SK-N-SH (cell line): ENCODE measurements around the gene SUCNR1. TPM values are rescaled to one million over a fixed set of nuclear protein-coding genes. Genes with fewer than 3 reads are reported as not detected.

Source experiments
- CTCF ChIA-PET: fragments of 300-600, 350-600 bp; formaldehyde crosslinking; extraction: SDS; loops from one replicate; lab custom pipeline; 2021; lab: Yijun Ruan, JAX
- POLR2A ChIA-PET: fragments of 350-600 bp; sonication (Branson Sonifier 250); formaldehyde crosslinking; extraction: SDS; loops from one replicate; lab custom pipeline; 2020; ENCODE audit warnings: antibody characterized with exemption, inconsistent platforms; lab: Yijun Ruan, JAX
- DNase-seq: peaks from one replicate; pipeline ENCODE4 v3.0.0; 2012
- H2AFZ ChIP-seq: fragments of 200-600 bp; sonication (generic); 2 replicates; pipeline ENCODE4 v1.8.1; 2016; ENCODE audit warnings: antibody characterized with exemption, mild to moderate bottlenecking, low read depth
- H3F3A ChIP-seq: fragments of 200-600 bp; sonication (generic); replicated peaks from 2 replicates; pipeline ENCODE3; 2016; ENCODE audit warnings: antibody characterized with exemption, mild to moderate bottlenecking; ENCODE audit not compliant: insufficient read depth
- H3K27ac ChIP-seq, 2 experiments: fragments of 200-500 bp in 1 of 2; fragments of 200-600 bp in 1 of 2; sonication (Bioruptor generic) in 1 of 2; sonication (generic), shearing (Covaris generic) in 1 of 2; 2 replicates each; pipeline versions ENCODE4 v1.5.1 to v1.6.1; 2014 to 2016; ENCODE audit warnings: low read depth in 2 of 2, inconsistent platforms in 1 of 2, low read length in 1 of 2, mild to moderate bottlenecking in 1 of 2, mixed read lengths in 1 of 2
- H3K27me3 ChIP-seq: fragments of 200-600 bp; sonication (generic), shearing (Covaris generic); 2 replicates; pipeline ENCODE4 v1.6.1; 2016; ENCODE audit warnings: mixed run types; ENCODE audit not compliant: insufficient read depth
- H3K36me3 ChIP-seq, 2 experiments: fragments of 200-500 bp in 1 of 2; fragments of 200-600 bp in 1 of 2; sonication (Bioruptor generic) in 1 of 2; sonication (generic) in 1 of 2; replicated peaks in 1 of 2; 2 replicates each; pipeline versions ENCODE3 to v1.5.1; 2014 to 2016; ENCODE audit warnings: low read length in 1 of 2, mild to moderate bottlenecking in 1 of 2; ENCODE audit not compliant: insufficient read depth in 2 of 2, control insufficient read depth in 1 of 2
- H3K4me1 ChIP-seq, 2 experiments: fragments of 200-500 bp in 1 of 2; fragments of 200-600 bp in 1 of 2; sonication (Bioruptor generic) in 1 of 2; sonication (generic), shearing (Covaris generic) in 1 of 2; 2 replicates each; pipeline versions ENCODE4 v1.5.1 to v1.6.1; 2014 to 2016; ENCODE audit warnings: low read depth in 1 of 2, low read length in 1 of 2, mixed run types in 1 of 2; ENCODE audit not compliant: insufficient read depth in 2 of 2, control insufficient read depth in 1 of 2
- H3K4me2 ChIP-seq: fragments of 200-600 bp; sonication (generic), shearing (Covaris generic); 2 replicates; pipeline ENCODE4 v1.6.1; 2017; ENCODE audit warnings: mixed run types
- H3K4me3 ChIP-seq, 2 experiments: fragments of 200-500 bp in 1 of 2; fragments of 200-600 bp in 1 of 2; sonication (Bioruptor generic) in 1 of 2; sonication (generic), shearing (Covaris generic) in 1 of 2; 2 replicates each; pipeline versions ENCODE4 v1.5.1 to v1.8.1; 2014 to 2016; ENCODE audit warnings: low read depth in 2 of 2, inconsistent platforms in 1 of 2, low read length in 1 of 2, mild to moderate bottlenecking in 1 of 2, mixed read lengths in 1 of 2, moderate library complexity in 1 of 2
- H3K79me2 ChIP-seq: fragments of 200-600 bp; sonication (generic); 2 replicates; pipeline ENCODE4 v1.8.1; 2017; ENCODE audit warnings: mild to moderate bottlenecking; ENCODE audit not compliant: insufficient read depth
- H3K9ac ChIP-seq: fragments of 200-600 bp; sonication (generic); 2 replicates; pipeline ENCODE4 v1.6.1; 2017; ENCODE audit warnings: mixed run types
- H3K9me2 ChIP-seq: fragments of 200-600 bp; sonication (generic); 2 replicates; pipeline ENCODE4 v1.6.1; 2017; ENCODE audit warnings: mixed run types
- H3K9me3 ChIP-seq: fragments of 200-600 bp; sonication (generic); 2 replicates; pipeline ENCODE4 v1.6.1; 2017; ENCODE audit warnings: mixed run types, mild to moderate bottlenecking, moderate library complexity
- H4K20me1 ChIP-seq: fragments of 200-600 bp; sonication (generic); 2 replicates; pipeline ENCODE4 v1.6.1; 2017; ENCODE audit warnings: mild to moderate bottlenecking, mixed run types; ENCODE audit not compliant: insufficient read depth
- CTCF ChIP-seq: fragments of 200-600 bp; sonication (generic); IDR thresholded peaks from 2 replicates; pipeline ENCODE4 v1.6.1; 2017; ENCODE audit warnings: antibody characterized with exemption, mild to moderate bottlenecking, moderate library complexity
- ELF1 ChIP-seq: IDR thresholded peaks from 2 replicates; pipeline ENCODE4 v1.4.0; 2012
- EP300 ChIP-seq, 2 experiments: IDR thresholded peaks; 2 replicates each; pipeline versions ENCODE4 v1.4.0 to v1.6.1; 2012; ENCODE audit warnings: borderline replicate concordance in 1 of 2, low read depth in 1 of 2, low read length in 1 of 2
- FOSL2 ChIP-seq: IDR thresholded peaks from 2 replicates; pipeline ENCODE4 v1.4.0; 2012; ENCODE audit warnings: low read depth, mild to moderate bottlenecking, moderate library complexity, borderline replicate concordance
- FOXM1 ChIP-seq: IDR thresholded peaks from 2 replicates; pipeline ENCODE4 v1.4.0; 2012; ENCODE audit warnings: low read depth, mild to moderate bottlenecking
- GABPA ChIP-seq: IDR thresholded peaks from 2 replicates; pipeline ENCODE4 v1.4.0; 2012; ENCODE audit warnings: low read depth, mild to moderate bottlenecking
- JUND ChIP-seq: IDR thresholded peaks from 2 replicates; pipeline ENCODE4 v1.4.0; 2012
- MAX ChIP-seq: IDR thresholded peaks from 2 replicates; pipeline ENCODE4 v1.4.0; 2012; ENCODE audit warnings: low read depth
- MXI1 ChIP-seq: IDR thresholded peaks from 2 replicates; pipeline ENCODE4 v1.6.1; 2012; ENCODE audit warnings: mild to moderate bottlenecking, low read depth, low read length, improper control_type of control experiment
- REST ChIP-seq: IDR thresholded peaks from 2 replicates; pipeline ENCODE4 v1.6.1; 2012; ENCODE audit warnings: mild to moderate bottlenecking, low read depth, low read length, moderate library complexity
- RFX5 ChIP-seq: IDR thresholded peaks from 2 replicates; pipeline ENCODE4 v1.6.1; 2012; ENCODE audit warnings: mild to moderate bottlenecking, improper control_type of control experiment, low read length
- RXRA ChIP-seq: IDR thresholded peaks from 2 replicates; pipeline ENCODE4 v1.4.0; 2012; ENCODE audit warnings: low read depth, mild to moderate bottlenecking, borderline replicate concordance
- SIN3A ChIP-seq: IDR thresholded peaks from 2 replicates; pipeline ENCODE4 v1.6.1; 2012; ENCODE audit warnings: low read depth, mild to moderate bottlenecking, low read length, moderate library complexity, borderline replicate concordance
- SMC3 ChIP-seq: IDR thresholded peaks from 2 replicates; pipeline ENCODE4 v1.6.1; 2012; ENCODE audit warnings: low read depth, low read length, improper control_type of control experiment
- TAF1 ChIP-seq: IDR thresholded peaks from 2 replicates; pipeline ENCODE4 v1.6.1; 2012; ENCODE audit warnings: low read depth, mild to moderate bottlenecking, low read length, moderate library complexity, borderline replicate concordance
- TEAD4 ChIP-seq: IDR thresholded peaks from 2 replicates; pipeline ENCODE4 v1.4.0; 2012; ENCODE audit warnings: mild to moderate bottlenecking, borderline replicate concordance; ENCODE audit not compliant: insufficient read depth
- WGBS: methylation state at CpG from one replicate; pipeline ENCODE4 v1.1.6; 2017; ENCODE audit warnings: low lambda C conversion rate; 5-methylcytosine and 5-hydroxymethylcytosine counted together
- polyA plus RNA-seq, 3 experiments: library from polyadenylated mRNA; depleted of rRNA; stranded (reverse); fragments of >200 nt; gene quantifications; 2 replicates each; pipeline ENCODE4 v1.2.3, GENCODE V29; 2012
- TF ChIP-seq, protein P1 (sequence below): IDR thresholded peaks from 2 replicates; pipeline ENCODE4; 2012

The SUCNR1 gene
- polyA plus RNA-seq, 1 of the 3 experiments (the other 2 are of a cell fraction), result 1.5 TPM

- H3K4me3 ChIP-seq, result no peak overlapping the region
- no peaks in the 10 kb centered on the region for H3K9me2 ChIP-seq
- peaks cover 73% of the 10 kb centered on the region for H3K79me2 ChIP-seq
- no peaks in the 10 kb centered on the region for H3K27me3 ChIP-seq
- no peaks in the 10 kb centered on the region for H3K9me3 ChIP-seq
- peak overlapping the region; percentile 54 to 94; a peak in 3 of 4 replicates for H3K27ac ChIP-seq
- no peaks in the 10 kb centered on the region for H4K20me1 ChIP-seq
- ChIA-PET POLR2A (no interaction called here), CTCF (interaction anchor here (1.0 kb wide), 1 partner anchor 8 kb away, joined by 3 read pairs; no protein-coding TSS in a partner anchor)
- H2AFZ ChIP-seq, result no peak overlapping the region
- 0% methylated on average over 1 of the region's 1 CpG for WGBS
- DNase-seq, result no peak
- H3K9ac ChIP-seq, result peak overlapping the region; percentile 48; the same call in 1 of the 2 replicates
- peak; percentile 71; the same call in 1 of the 2 replicates for TF ChIP-seq RXRA
- TF ChIP-seq ELF1, result no peak
- no peak for TF ChIP-seq GABPA
- no peak for TF ChIP-seq FOXM1
- TF ChIP-seq TAF1, result no peak
- TF ChIP-seq CTCF, result no peak
- peak in 1 of 2 experiments; percentile 42; a peak in 1 of 4 replicates for TF ChIP-seq EP300 (IDR thresholded peaks at IDR 0.05; ENCODE audit: borderline replicate concordance in 1 of 2, low read depth in 1 of 2, low read length in 1 of 2)
- peak; percentile 29; the same call in 1 of the 2 replicates for TF ChIP-seq JUND
- TF ChIP-seq, protein P1, sequence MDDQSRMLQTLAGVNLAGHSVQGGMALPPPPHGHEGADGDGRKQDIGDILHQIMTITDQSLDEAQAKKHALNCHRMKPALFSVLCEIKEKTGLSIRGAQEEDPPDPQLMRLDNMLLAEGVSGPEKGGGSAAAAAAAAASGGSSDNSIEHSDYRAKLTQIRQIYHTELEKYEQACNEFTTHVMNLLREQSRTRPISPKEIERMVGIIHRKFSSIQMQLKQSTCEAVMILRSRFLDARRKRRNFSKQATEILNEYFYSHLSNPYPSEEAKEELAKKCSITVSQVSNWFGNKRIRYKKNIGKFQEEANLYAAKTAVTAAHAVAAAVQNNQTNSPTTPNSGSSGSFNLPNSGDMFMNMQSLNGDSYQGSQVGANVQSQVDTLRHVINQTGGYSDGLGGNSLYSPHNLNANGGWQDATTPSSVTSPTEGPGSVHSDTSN, result peak; percentile 74
- TF ChIP-seq TEAD4, result no peak
- no peak for TF ChIP-seq SMC3
- TF ChIP-seq FOSL2, result peak; percentile 22; the same call in 1 of the 2 replicates
- TF ChIP-seq RFX5, result no peak
- no peak for TF ChIP-seq SIN3A
- peaks cover 0 to 28% of the 10 kb centered on the region in 2 experiments; a peak in 3 of 4 replicates for H3K4me1 ChIP-seq
- H3K36me3 ChIP-seq, result peaks cover 2 to 9% of the 10 kb centered on the region in 2 experiments
- H3K4me2 ChIP-seq, result peak overlapping the region; percentile 8; the same call in 1 of the 2 replicates
- H3F3A ChIP-seq, result peaks cover 51% of the 10 kb centered on the region
Observed at GRCh38 chr3:151912028-151912427, 38.6 kb downstream of the SUCNR1 start.

DNA sequence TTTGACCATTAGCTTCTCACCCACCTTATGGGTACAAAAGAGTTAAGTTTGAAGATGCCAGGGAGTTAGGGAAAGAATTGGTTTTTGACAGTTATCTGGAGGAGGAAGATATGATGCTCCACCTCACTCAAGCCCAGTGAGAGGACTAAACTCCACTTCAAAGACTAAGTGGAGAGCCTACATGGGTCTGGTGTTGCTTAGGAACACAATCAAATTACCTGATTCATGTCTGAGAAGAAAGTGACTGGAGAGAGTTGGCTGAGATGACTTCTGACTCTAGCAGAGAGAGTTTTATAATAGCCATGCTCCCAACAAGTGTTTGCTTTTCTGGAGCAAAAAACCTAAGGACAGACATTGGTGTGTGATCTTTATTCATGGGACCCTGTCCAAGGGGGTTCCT lies 43.3 kb downstream of the SUCNR1 start:
- peaks cover 33% of the 10 kb centered on the region for H3F3A ChIP-seq
- CTCF ChIA-PET, result no interaction called here
- peaks cover 0 to 21% of the 10 kb centered on the region in 2 experiments for H3K36me3 ChIP-seq
- H3K9me3 ChIP-seq, result no peaks in the 10 kb centered on the region
- no peak overlapping the region for H3K4me3 ChIP-seq
- no peaks in the 10 kb centered on the region for H3K9me2 ChIP-seq
- no peaks in the 10 kb centered on the region for H3K27me3 ChIP-seq
- DNase-seq, result no peak
- H3K9ac ChIP-seq, result peak overlapping the region; percentile 49; the same call in 1 of the 2 replicates
- POLR2A ChIA-PET, result no interaction called here
- H3K27ac ChIP-seq, result peak overlapping the region in 1 of 2 experiments; percentile 72; a peak in 3 of 4 replicates
- peak overlapping the region; percentile 37; the same call in 1 of the 2 replicates for H3K4me2 ChIP-seq
- H3K79me2 ChIP-seq, result peaks cover 80% of the 10 kb centered on the region
- no peaks in the 10 kb centered on the region for H4K20me1 ChIP-seq
- H2AFZ ChIP-seq, result no peak overlapping the region
- peaks cover 2 to 17% of the 10 kb centered on the region in 2 experiments; a peak in 3 of 4 replicates for H3K4me1 ChIP-seq
- TF ChIP-seq FOXM1, result no peak
- TF ChIP-seq SIN3A, result no peak
- TF ChIP-seq REST, result no peak
- TF ChIP-seq MAX, result no peak
- no peak for TF ChIP-seq SMC3
- no peak for TF ChIP-seq MXI1
- no peak for TF ChIP-seq TAF1
- no peak for TF ChIP-seq CTCF
- no peak for TF ChIP-seq GABPA
- no peak for TF ChIP-seq ELF1
